ENCODE data around the gene MCCD1.
"Not testable (repeated sequence)": the region's sequence is repeated elsewhere in the genome, so short reads cannot be mapped to it uniquely, and the experiment has no call there.

DNA sequence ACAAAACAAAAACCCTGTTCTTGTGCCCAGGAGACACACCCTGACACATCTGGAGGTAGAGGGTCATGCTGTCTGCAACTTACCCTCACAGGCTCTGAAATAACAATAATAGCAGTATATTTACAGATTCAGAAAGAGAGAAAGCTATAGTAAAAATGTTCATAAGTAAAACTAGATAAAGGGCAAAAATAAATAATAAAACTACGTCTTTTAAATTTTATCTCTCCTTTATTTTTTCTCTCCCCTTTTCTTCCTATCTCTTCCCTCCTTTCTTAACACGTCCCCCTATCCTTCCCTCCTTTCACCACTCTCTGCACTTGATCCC lies 35.2 kb upstream of the MCCD1 start:
- TF ChIP-seq, protein P1, sequence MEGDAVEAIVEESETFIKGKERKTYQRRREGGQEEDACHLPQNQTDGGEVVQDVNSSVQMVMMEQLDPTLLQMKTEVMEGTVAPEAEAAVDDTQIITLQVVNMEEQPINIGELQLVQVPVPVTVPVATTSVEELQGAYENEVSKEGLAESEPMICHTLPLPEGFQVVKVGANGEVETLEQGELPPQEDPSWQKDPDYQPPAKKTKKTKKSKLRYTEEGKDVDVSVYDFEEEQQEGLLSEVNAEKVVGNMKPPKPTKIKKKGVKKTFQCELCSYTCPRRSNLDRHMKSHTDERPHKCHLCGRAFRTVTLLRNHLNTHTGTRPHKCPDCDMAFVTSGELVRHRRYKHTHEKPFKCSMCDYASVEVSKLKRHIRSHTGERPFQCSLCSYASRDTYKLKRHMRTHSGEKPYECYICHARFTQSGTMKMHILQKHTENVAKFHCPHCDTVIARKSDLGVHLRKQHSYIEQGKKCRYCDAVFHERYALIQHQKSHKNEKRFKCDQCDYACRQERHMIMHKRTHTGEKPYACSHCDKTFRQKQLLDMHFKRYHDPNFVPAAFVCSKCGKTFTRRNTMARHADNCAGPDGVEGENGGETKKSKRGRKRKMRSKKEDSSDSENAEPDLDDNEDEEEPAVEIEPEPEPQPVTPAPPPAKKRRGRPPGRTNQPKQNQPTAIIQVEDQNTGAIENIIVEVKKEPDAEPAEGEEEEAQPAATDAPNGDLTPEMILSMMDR (IDR thresholded peaks at IDR 0.05; ENCODE audit: insufficient read depth, low read length, poor library complexity, severe bottlenecking): not testable (repeated sequence)
- not testable (repeated sequence) for TF ChIP-seq EZH2phosphoT487 (conservative IDR thresholded peaks at IDR 0.05; ENCODE audit: low read length)

Measured in SU-DHL-6 (cell line).